Astrocyte (in vitro differentiated cells and primary cell): Measurements from ENCODE around the gene SFMBT2. TPM values are rescaled to one million over a fixed set of nuclear protein-coding genes. Genes with fewer than 3 reads are reported as not detected.

Source experiments
- DNase-seq: peaks from one replicate; pipeline ENCODE4 v3.0.0-alpha.2; 2010; ENCODE audit warnings: low read depth
- FAIRE-seq: peaks from 2 replicates; lab custom pipeline; 2011; peaks lifted over from hg19 to GRCh38; lab: Jason Lieb, UNC
- H2AFZ ChIP-seq: 2 replicates; pipeline ENCODE4 v1.6.0; 2012; ENCODE audit warnings: low read depth, low read length, inconsistent platforms
- H3K27ac ChIP-seq: 2 replicates; pipeline ENCODE4 v1.5.1; 2011; ENCODE audit warnings: low read depth, low read length, inconsistent platforms
- H3K27me3 ChIP-seq: 2 replicates; pipeline ENCODE4 v1.6.0; 2011; ENCODE audit warnings: low read length, inconsistent platforms; ENCODE audit not compliant: insufficient read depth
- H3K36me3 ChIP-seq: 2 replicates; pipeline ENCODE4 v1.5.1; 2011; ENCODE audit warnings: low read length, inconsistent platforms; ENCODE audit not compliant: insufficient read depth
- H3K4me1 ChIP-seq: 2 replicates; pipeline ENCODE4 v1.5.1; 2011; ENCODE audit warnings: low read length, inconsistent platforms; ENCODE audit not compliant: insufficient read depth
- H3K4me2 ChIP-seq: 2 replicates; pipeline ENCODE4 v1.6.0; 2012; ENCODE audit warnings: low read length, inconsistent platforms
- H3K4me3 ChIP-seq: 2 replicates; pipeline ENCODE4 v1.5.1; 2011; ENCODE audit warnings: low read depth, mild to moderate bottlenecking, low read length, inconsistent platforms; ENCODE audit not compliant: insufficient read depth
- H3K79me2 ChIP-seq: 2 replicates; pipeline ENCODE4 v1.6.0; 2012; ENCODE audit warnings: mild to moderate bottlenecking, low read length, inconsistent platforms; ENCODE audit not compliant: insufficient read depth
- H3K9ac ChIP-seq: 2 replicates; pipeline ENCODE4 v1.6.0; 2012; ENCODE audit warnings: mild to moderate bottlenecking, low read length, inconsistent platforms
- H3K9me3 ChIP-seq: 2 replicates; pipeline ENCODE4 v1.5.1; 2012; ENCODE audit warnings: low read depth, mild to moderate bottlenecking, low read length, inconsistent platforms; ENCODE audit not compliant: insufficient read depth
- H4K20me1 ChIP-seq: 2 replicates; pipeline ENCODE4 v1.6.0; 2012; ENCODE audit warnings: low read length, inconsistent platforms; ENCODE audit not compliant: insufficient read depth
- H3K27ac Mint-ChIP-seq: one replicate; pipeline ENCODE4 v1.8.0; 2021; ENCODE audit warnings: mild to moderate bottlenecking, mixed read lengths; ENCODE audit not compliant: unreplicated experiment
- H3K27me3 Mint-ChIP-seq: one replicate; pipeline ENCODE4 v1.8.0; 2021; ENCODE audit warnings: low read depth, mixed read lengths; ENCODE audit not compliant: unreplicated experiment
- H3K36me3 Mint-ChIP-seq: one replicate; pipeline ENCODE4 v1.8.0; 2021; ENCODE audit warnings: low read depth, mixed read lengths; ENCODE audit not compliant: unreplicated experiment
- H3K4me1 Mint-ChIP-seq: one replicate; pipeline ENCODE4 v1.8.0; 2021; ENCODE audit warnings: low read depth, mixed read lengths; ENCODE audit not compliant: unreplicated experiment
- H3K4me3 Mint-ChIP-seq: one replicate; pipeline ENCODE4 v1.8.0; 2021; ENCODE audit warnings: mild to moderate bottlenecking, moderate library complexity, mixed read lengths; ENCODE audit not compliant: unreplicated experiment
- H3K9me3 Mint-ChIP-seq: one replicate; pipeline ENCODE4 v1.8.0; 2021; ENCODE audit warnings: mild to moderate bottlenecking, mixed read lengths; ENCODE audit not compliant: unreplicated experiment
- CTCF ChIP-seq: IDR thresholded peaks from 2 replicates; pipeline ENCODE4 v1.5.1; 2011; ENCODE audit warnings: low read depth, mild to moderate bottlenecking, inconsistent platforms, low read length, moderate library complexity; ENCODE audit not compliant: insufficient read depth
- EZH2 ChIP-seq: IDR thresholded peaks from 2 replicates; pipeline ENCODE4 v1.6.1; 2012; ENCODE audit warnings: mild to moderate bottlenecking, low read length, inconsistent platforms; ENCODE audit not compliant: insufficient read depth
- total RNA-seq: library from RNA; stranded (reverse); gene quantifications from 2 replicates; pipeline ENCODE4 v1.2.1, GENCODE V29; 2021

SFMBT2 gene
- total RNA-seq, 1 donor from 2014 or later, result 3.9 TPM

DNA sequence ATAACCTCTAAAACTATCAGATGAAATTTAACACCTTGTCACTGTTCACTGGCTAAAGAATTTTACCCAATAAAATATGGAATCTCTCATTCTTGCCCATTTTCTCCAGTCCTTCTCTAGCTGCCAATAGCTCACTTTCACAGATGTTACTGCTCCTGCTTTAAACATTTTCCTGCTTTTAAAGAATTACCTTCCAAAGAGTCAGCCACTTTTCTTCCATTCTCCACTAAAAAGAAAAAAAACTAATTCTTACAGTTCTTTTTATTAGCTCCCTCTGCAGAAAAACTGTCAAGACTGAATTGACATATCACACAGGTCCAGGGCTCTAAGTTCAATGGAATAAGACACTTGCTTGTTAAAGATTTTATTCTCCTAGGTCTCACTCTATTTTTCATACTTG, 114.8 kb downstream of the SFMBT2 start:
- no peak for DNase-seq
- no peaks in the 10 kb centered on the region for H3K27me3 ChIP-seq
- H2AFZ ChIP-seq, result no peak overlapping the region
- H3K4me2 ChIP-seq, result no peak overlapping the region
- H3K27ac ChIP-seq, result no peak overlapping the region
- no peak for FAIRE-seq
- no peak overlapping the region for H3K27ac Mint-ChIP-seq
- H3K9me3 ChIP-seq, result no peaks in the 10 kb centered on the region
- H3K4me1 Mint-ChIP-seq, result peaks cover 16% of the 10 kb centered on the region
- no peak overlapping the region for H3K9ac ChIP-seq
- H3K27me3 Mint-ChIP-seq, result peaks cover 4% of the 10 kb centered on the region
- H3K36me3 Mint-ChIP-seq, result no peaks in the 10 kb centered on the region
- no peak for TF ChIP-seq EZH2
- TF ChIP-seq CTCF, result no peak
- no peaks in the 10 kb centered on the region for H4K20me1 ChIP-seq
- peaks cover 7% of the 10 kb centered on the region for H3K9me3 Mint-ChIP-seq
- no peak overlapping the region for H3K4me3 ChIP-seq
- H3K4me1 ChIP-seq, result no peaks in the 10 kb centered on the region
- no peaks in the 10 kb centered on the region for H3K36me3 ChIP-seq
- H3K79me2 ChIP-seq, result no peaks in the 10 kb centered on the region
- no peak overlapping the region for H3K4me3 Mint-ChIP-seq

DNA sequence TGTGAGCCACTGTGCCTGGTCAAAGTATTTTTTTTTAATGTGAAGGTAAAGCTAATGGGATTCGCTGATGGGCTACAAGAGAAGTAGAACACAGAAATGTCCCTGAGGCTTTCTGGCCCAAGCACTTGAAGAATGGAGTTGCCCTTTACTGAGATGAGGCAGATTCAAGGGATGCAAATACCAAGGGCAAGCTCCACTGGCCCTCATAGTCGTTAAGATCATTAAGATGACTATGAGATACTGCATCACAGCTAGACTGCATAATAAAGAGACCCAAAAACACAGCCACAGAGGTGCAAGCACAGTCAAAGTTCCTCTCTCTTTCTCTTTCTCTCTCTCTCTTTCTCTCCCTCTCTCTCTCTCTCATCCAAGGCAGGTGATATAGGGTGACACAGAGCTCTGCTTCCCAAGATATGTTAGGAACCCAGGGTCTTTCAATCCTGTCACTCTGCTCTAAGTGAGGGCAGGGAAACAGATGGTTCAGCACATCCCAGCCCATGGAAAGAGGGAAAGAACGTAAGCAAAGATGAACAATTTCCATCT, 117.4 kb downstream of the SFMBT2 start:
- H3K4me3 Mint-ChIP-seq, result no peak overlapping the region
- H3K27me3 Mint-ChIP-seq, result peaks cover 4% of the 10 kb centered on the region
- no peak overlapping the region for H3K9ac ChIP-seq
- H2AFZ ChIP-seq, result no peak overlapping the region
- H3K4me1 ChIP-seq, result no peaks in the 10 kb centered on the region
- H3K36me3 ChIP-seq, result no peaks in the 10 kb centered on the region
- H3K36me3 Mint-ChIP-seq, result no peaks in the 10 kb centered on the region
- H3K27ac ChIP-seq, result no peak overlapping the region
- FAIRE-seq (no peak), DNase-seq (no peak)
- no peak overlapping the region for H3K4me3 ChIP-seq
- H4K20me1 ChIP-seq, result no peaks in the 10 kb centered on the region
- H3K4me1 Mint-ChIP-seq, result peaks cover 5% of the 10 kb centered on the region
- H3K79me2 ChIP-seq, result no peaks in the 10 kb centered on the region
- peaks cover 2% of the 10 kb centered on the region for H3K9me3 Mint-ChIP-seq
- H3K27me3 ChIP-seq, result no peaks in the 10 kb centered on the region
- H3K27ac Mint-ChIP-seq, result no peak overlapping the region
- H3K4me2 ChIP-seq, result no peak overlapping the region
- no peaks in the 10 kb centered on the region for H3K9me3 ChIP-seq
- TF ChIP-seq EZH2 (no peak), CTCF (no peak)

GRCh38 chr10:7291487-7292270, 119.2 kb downstream of the SFMBT2 start:
- Histone ChIP-seq H3K4me3 (no peak overlapping the region), H3K4me1 (no peaks in the 10 kb centered on the region), H3K79me2 (no peaks in the 10 kb centered on the region), H3K4me2 (peak overlapping the region; percentile 36), H3K9ac (no peak overlapping the region), H4K20me1 (no peaks in the 10 kb centered on the region), H3K36me3 (no peaks in the 10 kb centered on the region), H3K27me3 (no peaks in the 10 kb centered on the region), H2AFZ (no peak overlapping the region), H3K9me3 (no peaks in the 10 kb centered on the region), H3K27ac (no peak overlapping the region)
- Mint-ChIP-seq H3K36me3 (no peaks in the 10 kb centered on the region), H3K27ac (no peak overlapping the region), H3K9me3 (no peaks in the 10 kb centered on the region), H3K4me3 (no peak overlapping the region), H3K27me3 (peaks cover 4% of the 10 kb centered on the region), H3K4me1 (peaks cover 5% of the 10 kb centered on the region)
- DNase-seq, result peak; percentile 43
- FAIRE-seq, result no peak
- TF ChIP-seq CTCF (no peak), EZH2 (no peak)
